ENCODE results near the gene NVL. TPM values are rescaled to one million over a fixed set of nuclear protein-coding genes. Genes with fewer than 3 reads are reported as not detected.

Gene NVL
- total and polyA plus RNA-seq, 10 of the 15 experiments (the other 5 are each of a cell fraction or from before 2014, with no cell fraction given) = 20.3 to 49.6 (median 35.2) TPM

GRCh38 chr1:224329842-224330753 lies at the start of gene NVL (continued):
- TF ChIP-seq ZBTB40 (IDR thresholded peaks at IDR 0.05; ENCODE audit: borderline replicate concordance) = peak; percentile 100
- peak; percentile 83 for TF ChIP-seq YY1 (IDR thresholded peaks at IDR 0.05; ENCODE audit: low read depth, low read length)
- TF ChIP-seq NFYB (IDR thresholded peaks at IDR 0.05; ENCODE audit: insufficient read depth, low read depth, low read length) = peak; percentile 64; the same call in 1 of the 2 replicates
- TF ChIP-seq MXI1 (IDR thresholded peaks at IDR 0.05; ENCODE audit: low read depth, low read length) = no peak
- peak; percentile 38; the same call in 1 of the 2 replicates for TF ChIP-seq CREB1 (IDR thresholded peaks at IDR 0.05; ENCODE audit: low read depth)
- no peak for TF ChIP-seq STAT3 (IDR thresholded peaks at IDR 0.05; ENCODE audit: low read depth, low read length)
- TF ChIP-seq ZSCAN29 (IDR thresholded peaks at IDR 0.05) = no peak
- TF ChIP-seq SPI1 (IDR thresholded peaks at IDR 0.05; ENCODE audit: borderline replicate concordance, insufficient read depth, low read depth, low read length) = peak; percentile 64; the same call in 1 of the 2 replicates
- no peak for TF ChIP-seq NFIC (IDR thresholded peaks at IDR 0.05; ENCODE audit: low read depth, low read length)
- no peak for TF ChIP-seq ATF3 (IDR thresholded peaks at IDR 0.05; ENCODE audit: borderline replicate concordance, extremely low read depth, low read depth, low read length)
- TF ChIP-seq HDGF (IDR thresholded peaks at IDR 0.05) = no peak
- TF ChIP-seq ZNF384 (IDR thresholded peaks at IDR 0.05; ENCODE audit: borderline replicate concordance, low read depth, low read length) = no peak
- TF ChIP-seq CHD1 (IDR thresholded peaks at IDR 0.05; ENCODE audit: low read depth, low read length) = no peak
- TF ChIP-seq CHD2 (IDR thresholded peaks at IDR 0.05; ENCODE audit: borderline replicate concordance, low read depth, low read length) = no peak; the same call in 1 of the 2 replicates
- TF ChIP-seq PAX5 (IDR thresholded peaks at IDR 0.05; ENCODE audit: borderline replicate concordance, low read depth, low read length) = peak; percentile 62
- TF ChIP-seq BCLAF1 (IDR thresholded peaks at IDR 0.05) = no peak
- TF ChIP-seq MYB (IDR thresholded peaks at IDR 0.05; ENCODE audit: borderline replicate concordance, low read depth, low read length) = peak; percentile 99
- peak; percentile 84 for TF ChIP-seq POLR2AphosphoS5 (IDR thresholded peaks at IDR 0.05; ENCODE audit: low read length)
- no peak for TF ChIP-seq SUPT20H (IDR thresholded peaks at IDR 0.05; ENCODE audit: borderline replicate concordance, control insufficient read depth, low read depth, low read length)
- no peak for TF ChIP-seq MTA3 (IDR thresholded peaks at IDR 0.05; ENCODE audit: borderline replicate concordance, low read length)
- TF ChIP-seq TCF3 (IDR thresholded peaks at IDR 0.05; ENCODE audit: borderline replicate concordance, insufficient read depth, low read depth, low read length) = no peak
